Tibial nerve (tissue), 4 donors: ENCODE data around the gene ANKRD45. TPM values are rescaled to one million over a fixed set of nuclear protein-coding genes. Genes with fewer than 3 reads are reported as not detected.
"Not testable (repeated sequence)": the region's sequence is repeated elsewhere in the genome, so short reads cannot be mapped to it uniquely, and the experiment has no call there.

Experiments
- DNase-seq, 2 donors: peaks; one replicate each; pipeline ENCODE4 v3.0.0-alpha.2; 2019; ENCODE audit warnings: low spot score in 2 of 2
- H3K27ac ChIP-seq, 4 donors: fragments of 200-600 bp; sonication (generic) in 3 of 4; one replicate each; pipeline ENCODE4 v1.5.1; 2017 to 2019; ENCODE audit warnings: mild to moderate bottlenecking in 1 of 4
- H3K27me3 ChIP-seq, 2 donors: fragments of 200-600 bp; sonication (generic) in 1 of 2; one replicate each; pipeline versions ENCODE4 v1.5.1 to v1.6.0; 2017 to 2019
- H3K36me3 ChIP-seq, 3 donors: fragments of 200-600 bp; sonication (generic); one replicate each; pipeline ENCODE4 v1.5.1; 2018 to 2019
- H3K4me1 ChIP-seq, 4 donors: fragments of 200-600 bp; sonication (generic) in 3 of 4; one replicate each; pipeline ENCODE4 v1.5.1; 2017 to 2019
- H3K4me3 ChIP-seq, 4 donors: fragments of 200-600 bp; sonication (generic) in 3 of 4; one replicate each; pipeline ENCODE4 v1.5.1; 2017 to 2019; ENCODE audit warnings: mild to moderate bottlenecking in 1 of 4, moderate library complexity in 1 of 4
- H3K9me3 ChIP-seq, 4 donors: fragments of 200-600 bp; sonication (generic) in 3 of 4; one replicate each; pipeline ENCODE4 v1.5.1; 2017 to 2019
- EP300 ChIP-seq, 2 donors: sonication (generic); formaldehyde crosslinking; IDR thresholded peaks; one replicate each; pipeline ENCODE4 v1.6.1; 2017; ENCODE audit warnings: antibody characterized with exemption in 2 of 2, mild to moderate bottlenecking in 1 of 2
- POLR2A ChIP-seq, 2 donors: fragments of 450-650 bp; IDR thresholded peaks; one replicate each; pipeline ENCODE4 v1.6.1; 2017; ENCODE audit warnings: antibody characterized with exemption in 2 of 2, mild to moderate bottlenecking in 2 of 2, moderate library complexity in 2 of 2
- WGBS, 2 donors: methylation state at CpG; one replicate each; pipeline ENCODE4 v1.1.5; 2018; 5-methylcytosine and 5-hydroxymethylcytosine counted together
- total RNA-seq, 4 donors: library from RNA; depleted of rRNA; stranded (reverse); fragments of >200 nt; gene quantifications; one replicate each; pipeline ENCODE4 v1.1.0, GENCODE V29; 2016
- TF ChIP-seq, protein P1 (sequence below), 5 experiments: fragments of 200-600 bp in 3 of 5; fragments of 450-650 bp in 2 of 5; sonication (generic) in 3 of 5; IDR thresholded peaks; one replicate each; pipeline ENCODE4 v1.5.1; 2016 to 2019; ENCODE audit warnings: antibody characterized with exemption in 5 of 5, mild to moderate bottlenecking in 3 of 5, moderate library complexity in 2 of 5

The ANKRD45 gene
- total RNA-seq, 4 donors from 2014 or later, result 0.44 to 1.8 (median 1.7) TPM; not detected in 1

- Histone ChIP-seq H3K4me3 (no peak overlapping the region), H3K9me3 (no peaks in the 10 kb centered on the region), H3K27me3 (no peaks in the 10 kb centered on the region), H3K36me3 (no peaks in the 10 kb centered on the region), H3K4me1 (no peaks in the 10 kb centered on the region), H3K27ac (no peak overlapping the region)
- no peak for DNase-seq
- TF ChIP-seq POLR2A (IDR thresholded peaks at IDR 0.05) (no peak), EP300 (IDR thresholded peaks at IDR 0.05) (no peak)
- TF ChIP-seq, protein P1, sequence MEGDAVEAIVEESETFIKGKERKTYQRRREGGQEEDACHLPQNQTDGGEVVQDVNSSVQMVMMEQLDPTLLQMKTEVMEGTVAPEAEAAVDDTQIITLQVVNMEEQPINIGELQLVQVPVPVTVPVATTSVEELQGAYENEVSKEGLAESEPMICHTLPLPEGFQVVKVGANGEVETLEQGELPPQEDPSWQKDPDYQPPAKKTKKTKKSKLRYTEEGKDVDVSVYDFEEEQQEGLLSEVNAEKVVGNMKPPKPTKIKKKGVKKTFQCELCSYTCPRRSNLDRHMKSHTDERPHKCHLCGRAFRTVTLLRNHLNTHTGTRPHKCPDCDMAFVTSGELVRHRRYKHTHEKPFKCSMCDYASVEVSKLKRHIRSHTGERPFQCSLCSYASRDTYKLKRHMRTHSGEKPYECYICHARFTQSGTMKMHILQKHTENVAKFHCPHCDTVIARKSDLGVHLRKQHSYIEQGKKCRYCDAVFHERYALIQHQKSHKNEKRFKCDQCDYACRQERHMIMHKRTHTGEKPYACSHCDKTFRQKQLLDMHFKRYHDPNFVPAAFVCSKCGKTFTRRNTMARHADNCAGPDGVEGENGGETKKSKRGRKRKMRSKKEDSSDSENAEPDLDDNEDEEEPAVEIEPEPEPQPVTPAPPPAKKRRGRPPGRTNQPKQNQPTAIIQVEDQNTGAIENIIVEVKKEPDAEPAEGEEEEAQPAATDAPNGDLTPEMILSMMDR (IDR thresholded peaks at IDR 0.05), result no peak
- WGBS, 2 donors, result 83 to 89% methylated on average over 4 of the region's 4 CpGs
These were observed 61.0 kb downstream of the ANKRD45 start for GRCh38 chr1:173608503-173609216.

GRCh38 chr1:173603056-173603591 lies 66.5 kb downstream of the ANKRD45 start, which contains the start of gene SLC9C2:
SLC9C2 (minus strand) TSS chr1:173603072; CDS start chr1:173601776, 1,296 bp downstream.
- Histone ChIP-seq H3K4me1 (no peaks in the 10 kb centered on the region), H3K9me3 (no peaks in the 10 kb centered on the region), H3K27me3 (no peaks in the 10 kb centered on the region), H3K36me3 (no peaks in the 10 kb centered on the region), H3K4me3 (peak within 1 kb of the TSS in 1 of 4 donors; percentile 7), H3K27ac (peak within 1 kb of the TSS in 1 of 4 donors; percentile 9)
- peak in 1 of 2 donors; percentile 21 for DNase-seq
- TF ChIP-seq POLR2A (IDR thresholded peaks at IDR 0.05) (no peak), EP300 (IDR thresholded peaks at IDR 0.05) (no peak)
- TF ChIP-seq, protein P1 (IDR thresholded peaks at IDR 0.05), result no peak
- 50% methylated on average over 5 of the region's 5 CpGs for WGBS, 2 donors

DNA sequence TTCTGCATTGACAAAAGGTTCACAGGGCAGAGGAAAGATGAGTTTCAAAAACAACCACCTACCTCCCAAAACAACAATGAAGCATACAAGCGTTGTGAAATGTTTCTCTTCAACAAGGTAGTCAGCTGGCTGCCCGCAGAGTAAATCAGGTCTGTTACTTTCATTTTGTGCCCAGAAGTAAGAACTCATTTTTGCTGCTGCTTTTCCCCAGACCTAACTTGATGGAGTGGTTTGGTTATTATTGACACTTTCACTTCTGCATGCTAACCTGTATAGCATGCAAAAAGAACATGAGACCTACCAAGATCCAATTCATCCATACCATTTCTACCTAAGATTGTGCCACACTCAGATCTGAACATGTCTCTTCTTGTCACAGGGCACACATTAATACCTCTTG lies 68.1 kb downstream of the ANKRD45 start:
- Histone ChIP-seq H3K4me1 (no peaks in the 10 kb centered on the region), H3K27me3 (no peaks in the 10 kb centered on the region), H3K36me3 (no peaks in the 10 kb centered on the region), H3K4me3 (no peak overlapping the region), H3K27ac (no peak overlapping the region), H3K9me3 (peaks cover 0 to 3% (median 0%) of the 10 kb centered on the region in 4 donors)
- DNase-seq, result no peak
- 86 to 89% methylated on average over 2 of the region's 2 CpGs for WGBS, 2 donors
- TF ChIP-seq POLR2A (IDR thresholded peaks at IDR 0.05), result no peak
- TF ChIP-seq, protein P1 (IDR thresholded peaks at IDR 0.05), result no peak
- TF ChIP-seq EP300 (IDR thresholded peaks at IDR 0.05), result no peak

DNA sequence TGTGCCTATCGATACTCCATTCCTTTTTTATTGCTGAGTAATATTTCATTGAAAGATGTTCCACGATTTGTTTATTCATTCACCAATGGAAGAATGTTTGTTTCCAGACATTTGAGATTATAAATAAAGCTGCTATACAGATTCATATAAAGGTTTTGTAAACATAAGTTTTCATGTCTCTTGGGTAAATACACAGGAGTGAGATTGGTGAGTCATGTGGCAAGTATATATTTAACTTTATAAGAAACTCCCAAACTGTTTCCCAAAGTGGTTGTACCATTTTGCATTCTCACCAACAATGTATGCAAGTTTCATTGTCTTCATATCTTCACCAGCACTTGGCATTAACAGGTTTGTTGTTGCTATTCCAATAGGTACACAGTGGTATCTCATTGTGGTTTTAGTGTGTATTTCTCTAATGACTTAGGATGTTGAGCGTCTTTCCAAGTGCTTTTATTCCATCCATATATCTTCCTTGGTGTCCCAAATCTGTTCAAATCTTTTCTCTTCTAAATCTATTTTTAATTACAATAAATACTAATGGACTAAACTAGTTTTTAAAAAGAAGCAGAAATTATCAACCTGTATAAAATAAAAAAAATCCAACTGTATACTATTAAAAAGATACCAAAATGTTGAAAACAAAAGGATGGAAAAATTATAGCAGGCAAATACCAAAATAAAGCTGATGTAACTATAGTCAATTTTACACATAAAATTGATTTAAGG lies 73.4 kb downstream of the ANKRD45 start:
- Histone ChIP-seq H3K9me3 (peaks cover 0 to 5% (median 4%) of the 10 kb centered on the region in 4 donors), H3K27me3 (no peaks in the 10 kb centered on the region), H3K36me3 (no peaks in the 10 kb centered on the region), H3K4me1 (no peaks in the 10 kb centered on the region), H3K27ac (no peak overlapping the region), H3K4me3 (no peak overlapping the region)
- 89 to 93% methylated on average over 3 of the region's 3 CpGs for WGBS, 2 donors
- no peak for TF ChIP-seq POLR2A (IDR thresholded peaks at IDR 0.05)
- TF ChIP-seq, protein P1 (IDR thresholded peaks at IDR 0.05), result no peak
- TF ChIP-seq EP300 (IDR thresholded peaks at IDR 0.05), result no peak
- no peak for DNase-seq

GRCh38 chr1:173591138-173591537 lies 78.5 kb downstream of the ANKRD45 start:
- 81 to 84% methylated on average over 5 of the region's 5 CpGs for WGBS, 2 donors
- not testable (repeated sequence) for H3K27me3 ChIP-seq

More at GRCh38 chr1:173591138-173591537, 78.5 kb downstream of the ANKRD45 start:
- not testable (repeated sequence) for H3K4me1 ChIP-seq, H3K4me3 ChIP-seq, H3K27ac ChIP-seq, H3K36me3 ChIP-seq, DNase-seq, H3K9me3 ChIP-seq
